ENCODE data around the gene SLC35F3.
A peak's percentile ranks its signal among the peaks of the same experiment; 100 is the strongest.
"Not testable (repeated sequence)": the region's sequence is repeated elsewhere in the genome, so short reads cannot be mapped to it uniquely, and the experiment has no call there.

Gene SLC35F3

DNA sequence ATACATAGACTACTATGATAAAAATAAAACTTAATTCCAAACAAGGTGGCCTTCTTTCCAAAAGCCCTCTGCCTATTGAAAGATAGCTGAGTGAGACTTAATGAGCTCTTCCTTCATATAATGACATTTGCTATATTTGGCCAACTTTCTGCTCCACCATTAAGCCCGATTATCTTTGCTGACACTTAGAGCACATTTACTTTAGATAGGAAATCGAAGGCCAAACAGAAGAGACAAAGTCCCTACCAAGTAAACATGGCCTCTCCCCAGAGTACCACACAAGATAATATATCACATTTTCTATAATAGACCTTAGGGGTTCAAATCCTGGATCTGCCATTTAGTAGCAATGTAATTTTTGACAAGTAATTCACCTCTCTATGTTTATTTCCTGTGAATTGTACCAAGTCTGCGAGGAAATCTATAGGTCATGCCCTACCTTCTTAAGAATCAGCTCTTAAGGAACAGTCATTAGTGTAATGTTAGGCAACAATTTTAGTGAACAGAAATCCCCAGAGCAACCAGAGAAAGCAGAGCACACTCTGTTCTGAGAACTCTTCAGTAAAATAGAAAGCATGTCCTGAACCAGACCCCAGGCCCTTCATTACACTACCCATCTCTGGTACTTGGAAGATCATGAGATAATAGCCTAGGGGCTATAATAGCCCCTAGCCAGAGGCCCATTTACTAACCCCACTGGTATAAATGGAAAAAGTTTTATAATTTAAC, 451.5 kb downstream of the SLC35F3 start:
- TF ChIP-seq, protein P1, sequence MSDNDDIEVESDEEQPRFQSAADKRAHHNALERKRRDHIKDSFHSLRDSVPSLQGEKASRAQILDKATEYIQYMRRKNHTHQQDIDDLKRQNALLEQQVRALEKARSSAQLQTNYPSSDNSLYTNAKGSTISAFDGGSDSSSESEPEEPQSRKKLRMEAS (IDR thresholded peaks at IDR 0.05; ENCODE audit: low read depth, low read length): no peak
- no peak for TF ChIP-seq POLR2A (IDR thresholded peaks at IDR 0.05; ENCODE audit: extremely low read depth, insufficient read length)
- TF ChIP-seq, protein P2, sequence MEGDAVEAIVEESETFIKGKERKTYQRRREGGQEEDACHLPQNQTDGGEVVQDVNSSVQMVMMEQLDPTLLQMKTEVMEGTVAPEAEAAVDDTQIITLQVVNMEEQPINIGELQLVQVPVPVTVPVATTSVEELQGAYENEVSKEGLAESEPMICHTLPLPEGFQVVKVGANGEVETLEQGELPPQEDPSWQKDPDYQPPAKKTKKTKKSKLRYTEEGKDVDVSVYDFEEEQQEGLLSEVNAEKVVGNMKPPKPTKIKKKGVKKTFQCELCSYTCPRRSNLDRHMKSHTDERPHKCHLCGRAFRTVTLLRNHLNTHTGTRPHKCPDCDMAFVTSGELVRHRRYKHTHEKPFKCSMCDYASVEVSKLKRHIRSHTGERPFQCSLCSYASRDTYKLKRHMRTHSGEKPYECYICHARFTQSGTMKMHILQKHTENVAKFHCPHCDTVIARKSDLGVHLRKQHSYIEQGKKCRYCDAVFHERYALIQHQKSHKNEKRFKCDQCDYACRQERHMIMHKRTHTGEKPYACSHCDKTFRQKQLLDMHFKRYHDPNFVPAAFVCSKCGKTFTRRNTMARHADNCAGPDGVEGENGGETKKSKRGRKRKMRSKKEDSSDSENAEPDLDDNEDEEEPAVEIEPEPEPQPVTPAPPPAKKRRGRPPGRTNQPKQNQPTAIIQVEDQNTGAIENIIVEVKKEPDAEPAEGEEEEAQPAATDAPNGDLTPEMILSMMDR (IDR thresholded peaks at IDR 0.05; ENCODE audit: low read depth, low read length): no peak
- TF ChIP-seq MYC (IDR thresholded peaks at IDR 0.05; ENCODE audit: low read depth, low read length): no peak
- DNase-seq (ENCODE audit: low read depth): no peak
- H3K4me3 ChIP-seq (ENCODE audit: low read depth, low read length): no peak overlapping the region

DNA sequence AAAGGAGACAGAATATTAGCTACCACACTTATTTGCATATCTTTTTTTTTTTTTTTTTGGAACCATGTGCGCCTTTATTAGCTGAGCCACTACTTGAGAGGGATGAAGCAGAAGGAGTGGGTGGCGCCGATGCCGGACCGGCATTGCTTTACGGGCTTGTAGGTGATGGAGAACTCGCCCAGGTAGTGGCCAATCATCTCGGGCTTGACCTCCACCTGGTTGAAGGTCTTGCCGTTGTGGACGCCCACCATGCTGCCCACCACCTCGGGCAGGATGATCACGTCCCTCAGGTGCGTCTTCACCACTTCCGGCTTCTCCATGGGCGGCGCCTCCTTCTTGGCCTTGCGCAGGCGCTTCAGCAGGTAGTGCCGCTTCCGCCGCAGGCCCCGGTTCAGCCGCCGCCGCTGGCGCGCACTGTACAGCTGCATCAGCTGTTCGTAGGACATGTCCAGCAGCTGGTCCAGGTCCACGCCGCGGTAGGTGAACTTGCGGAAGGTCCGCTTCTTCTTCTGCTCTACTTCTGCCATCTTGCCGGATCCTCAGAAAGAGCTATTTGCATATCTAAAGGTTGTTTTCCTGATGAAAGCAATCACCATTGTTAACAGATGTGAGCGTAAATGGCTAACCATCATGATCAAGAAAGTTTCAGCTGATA, 452.3 kb downstream of the SLC35F3 start:
- DNase-seq (ENCODE audit: low read depth); H3K4me3 ChIP-seq (ENCODE audit: low read depth, low read length): not testable (repeated sequence)

DNA sequence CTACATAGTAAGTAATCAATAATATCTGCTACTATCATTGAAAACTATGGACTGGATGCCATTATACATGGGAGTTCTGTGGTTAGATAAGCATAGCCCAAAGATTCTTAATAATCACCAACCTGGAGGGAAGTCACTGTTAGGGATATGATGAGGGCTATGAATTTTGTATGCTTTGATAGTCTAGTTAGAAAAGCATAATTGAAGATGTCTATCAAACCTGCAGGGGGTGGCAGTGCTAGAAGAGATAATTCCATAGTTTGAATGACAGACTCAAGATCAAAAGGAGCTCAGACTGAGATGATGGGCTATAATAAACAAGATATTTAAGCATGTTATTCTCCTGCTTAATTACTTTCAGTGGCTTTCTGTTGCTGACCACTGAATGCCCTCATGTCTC, 453.4 kb downstream of the SLC35F3 start:
- no peak overlapping the region for H3K4me3 ChIP-seq (ENCODE audit: low read depth, low read length)
- DNase-seq (ENCODE audit: low read depth): no peak
- TF ChIP-seq POLR2A (IDR thresholded peaks at IDR 0.05; ENCODE audit: extremely low read depth, insufficient read length) (no peak), MYC (IDR thresholded peaks at IDR 0.05; ENCODE audit: low read depth, low read length) (no peak)
- TF ChIP-seq, protein P1 (IDR thresholded peaks at IDR 0.05; ENCODE audit: low read depth, low read length): no peak
- TF ChIP-seq, protein P2 (IDR thresholded peaks at IDR 0.05; ENCODE audit: low read depth, low read length): no peak

DNA sequence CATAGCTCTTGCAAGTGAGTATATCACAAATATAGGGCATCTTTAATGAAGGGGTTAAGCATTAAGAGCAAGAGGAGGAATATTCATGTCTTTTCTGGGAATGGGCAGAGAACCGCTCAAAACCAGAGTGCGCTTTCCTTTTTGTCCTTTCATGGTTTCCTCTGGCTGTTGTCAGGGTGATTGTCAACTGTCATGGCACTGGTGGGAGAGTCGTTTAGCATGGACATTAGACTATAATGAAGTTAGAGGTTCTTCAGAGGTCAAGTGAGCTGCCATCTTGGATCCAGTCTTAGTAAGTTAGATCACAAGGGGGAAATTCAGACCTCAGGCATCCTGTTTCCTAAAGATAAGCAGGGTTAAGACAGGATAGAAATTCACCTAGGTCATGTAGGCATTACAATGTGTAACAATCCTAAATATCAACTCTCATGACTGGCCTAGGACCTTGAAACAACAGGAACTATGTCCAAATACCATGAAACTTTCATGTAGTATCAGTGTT, 456.7 kb downstream of the SLC35F3 start:
- TF ChIP-seq, protein P1 (IDR thresholded peaks at IDR 0.05; ENCODE audit: low read depth, low read length): no peak
- TF ChIP-seq, protein P2 (IDR thresholded peaks at IDR 0.05; ENCODE audit: low read depth, low read length): no peak
- no peak for TF ChIP-seq MYC (IDR thresholded peaks at IDR 0.05; ENCODE audit: low read depth, low read length)

DNA sequence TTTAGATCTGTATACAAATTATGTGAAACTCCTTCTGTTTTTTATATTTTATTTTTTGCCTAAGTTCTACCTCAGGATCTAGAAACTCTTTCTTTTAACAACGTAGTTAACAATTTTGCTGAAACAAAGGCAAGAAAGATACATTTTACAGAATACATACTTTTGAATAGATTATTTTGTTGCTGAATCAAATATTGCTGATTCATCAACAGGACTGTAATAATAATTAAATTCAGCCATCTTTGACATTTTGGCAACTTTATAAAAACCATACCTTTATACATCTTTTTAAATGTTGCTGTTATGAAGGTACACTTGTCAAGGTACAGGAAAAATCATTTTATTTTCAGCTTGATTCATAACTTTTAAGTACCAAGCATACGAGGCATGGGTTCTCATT, 458.1 kb downstream of the SLC35F3 start:
- H3K4me3 ChIP-seq (ENCODE audit: low read depth, low read length): no peak overlapping the region
- DNase-seq (ENCODE audit: low read depth): no peak
- TF ChIP-seq, protein P2 (IDR thresholded peaks at IDR 0.05; ENCODE audit: low read depth, low read length): no peak
- no peak for TF ChIP-seq MYC (IDR thresholded peaks at IDR 0.05; ENCODE audit: low read depth, low read length)

More for the DNA sequence above, 456.7 kb downstream of the SLC35F3 start:
- H3K4me3 ChIP-seq (ENCODE audit: low read depth, low read length): no peak overlapping the region
- DNase-seq (ENCODE audit: low read depth): no peak

DNA sequence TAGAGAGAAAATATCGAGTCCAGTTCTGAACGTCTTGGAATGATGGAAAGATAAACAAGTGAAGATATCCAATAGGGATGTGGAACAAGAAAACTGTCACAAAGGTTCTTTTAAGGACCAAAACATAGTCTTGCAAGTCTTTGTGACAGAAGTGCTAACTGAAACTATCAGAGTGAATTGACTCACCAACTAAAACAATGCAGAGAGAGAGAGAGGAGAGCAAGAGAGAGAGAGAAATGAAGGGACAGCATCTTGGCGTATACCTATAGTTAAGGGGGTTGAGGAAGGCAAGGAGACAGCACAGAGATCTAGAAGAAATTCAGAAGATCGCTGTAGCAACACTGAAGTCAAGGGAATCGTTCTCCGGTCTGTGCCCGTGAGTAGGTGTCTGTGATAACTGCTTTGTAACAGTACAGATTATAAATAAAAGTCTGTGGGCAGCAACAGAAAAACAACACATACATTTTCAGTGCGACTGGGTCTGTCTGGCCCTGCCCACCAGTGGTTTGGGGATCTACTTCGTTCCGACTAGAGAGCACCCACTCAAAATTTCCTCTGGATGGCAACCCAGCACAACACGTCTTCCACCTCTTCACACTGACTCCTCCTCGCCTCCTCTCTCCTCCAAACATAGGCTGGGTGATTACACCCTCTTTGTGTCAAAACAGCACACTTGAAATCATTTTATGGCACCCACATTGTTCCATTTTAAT, 464.0 kb downstream of the SLC35F3 start:
- peak; percentile 18 for DNase-seq (ENCODE audit: low read depth)
- TF ChIP-seq, protein P1 (IDR thresholded peaks at IDR 0.05; ENCODE audit: low read depth, low read length): no peak
- TF ChIP-seq POLR2A (IDR thresholded peaks at IDR 0.05; ENCODE audit: extremely low read depth, insufficient read length): no peak
- TF ChIP-seq MYC (IDR thresholded peaks at IDR 0.05; ENCODE audit: low read depth, low read length): no peak
- TF ChIP-seq, protein P2 (IDR thresholded peaks at IDR 0.05; ENCODE audit: low read depth, low read length): no peak
- no peak overlapping the region for H3K4me3 ChIP-seq (ENCODE audit: low read depth, low read length)

All from NB4 (cell line).